IMR-90 (cell line): Measurements from ENCODE around the gene RPTOR. TPM values are rescaled to one million over a fixed set of nuclear protein-coding genes. Genes with fewer than 3 reads are reported as not detected.
A peak's percentile ranks its signal among the peaks of the same experiment; 100 is the strongest.

ENCODE experiments used
- ATAC-seq: fragments of 200-7000 bp; cut with Tn5 transposase; 2 replicates; pipeline ENCODE4 v1.9.1; 2020; ENCODE audit warnings: low read depth, mild to moderate bottlenecking, moderate library complexity
- BruUV-seq: library from RNA; stranded (reverse); fragments of 400-500 nt; replicated peaks from 2 replicates; lab custom pipeline; 2021; lab: Mats Ljungman, UMichigan
- CTCF ChIA-PET: fragments of 300-600 bp; formaldehyde crosslinking; extraction: SDS; loops from one replicate; lab custom pipeline; 2021; ENCODE audit warnings: antibody characterized with exemption; lab: Yijun Ruan, JAX
- POLR2A ChIA-PET: fragments of 300-600 bp; sonication (Branson Sonifier 250); formaldehyde crosslinking; loops from one replicate; lab custom pipeline; 2022; ENCODE audit warnings: antibody characterized with exemption; ENCODE audit not compliant: unreplicated experiment; lab: Charles Lee
- DNase-seq: peaks from one replicate; pipeline ENCODE4 v3.0.0; 2013
- H2AFZ ChIP-seq: replicated peaks from 2 replicates; pipeline ENCODE3; 2013; ENCODE audit warnings: low read length, mild to moderate bottlenecking; ENCODE audit not compliant: poor library complexity
- H2AK5ac ChIP-seq: 2 replicates; pipeline ENCODE4 v1.6.1; 2013; ENCODE audit warnings: low read depth, low read length, inconsistent platforms
- H2AK9ac ChIP-seq: replicated peaks from 2 replicates; pipeline ENCODE3; 2013; ENCODE audit warnings: mild to moderate bottlenecking, low read depth, low read length, moderate library complexity; ENCODE audit not compliant: poor library complexity
- H2BK120ac ChIP-seq: 2 replicates; pipeline ENCODE4 v1.6.1; 2013; ENCODE audit warnings: low read depth, low read length, inconsistent platforms
- H2BK15ac ChIP-seq: 3 replicates; pipeline ENCODE4 v1.6.1; 2013; ENCODE audit warnings: low read depth, low read length, inconsistent platforms
- H2BK20ac ChIP-seq: 2 replicates; pipeline ENCODE4 v1.6.1; 2013; ENCODE audit warnings: low read depth, mild to moderate bottlenecking, inconsistent platforms, low read length, moderate library complexity
- H2BK5ac ChIP-seq: 2 replicates; pipeline ENCODE4 v1.6.1; 2013; ENCODE audit warnings: mild to moderate bottlenecking, low read depth, low read length, inconsistent platforms; ENCODE audit not compliant: poor library complexity, severe bottlenecking
- H3K14ac ChIP-seq: replicated peaks from 2 replicates; pipeline ENCODE4 v1.6.1; 2013; ENCODE audit warnings: low read depth, low read length, inconsistent platforms
- H3K18ac ChIP-seq: 2 replicates; pipeline ENCODE4 v1.6.1; 2013; ENCODE audit warnings: low read depth, low read length, control low read depth
- H3K23ac ChIP-seq: 2 replicates; pipeline ENCODE4 v1.6.1; 2013; ENCODE audit warnings: low read depth, low read length, inconsistent platforms
- H3K27ac ChIP-seq: 2 replicates; pipeline ENCODE4 v1.5.1; 2013; ENCODE audit warnings: mild to moderate bottlenecking, control low read depth, low read length; ENCODE audit not compliant: insufficient read depth
- H3K27me3 ChIP-seq: 2 replicates; pipeline ENCODE4 v1.6.1; 2013; ENCODE audit warnings: low read length; ENCODE audit not compliant: control insufficient read depth, insufficient read depth
- H3K36me3 ChIP-seq: 2 replicates; pipeline ENCODE4 v1.6.1; 2013; ENCODE audit warnings: low read length, mixed read lengths; ENCODE audit not compliant: control insufficient read depth, insufficient read depth
- H3K4ac ChIP-seq: 2 replicates; pipeline ENCODE4 v1.6.1; 2013; ENCODE audit warnings: low read depth, low read length, inconsistent platforms
- H3K4me1 ChIP-seq: 2 replicates; pipeline ENCODE4 v1.6.1; 2013; ENCODE audit warnings: low read length, mixed read lengths; ENCODE audit not compliant: control insufficient read depth, insufficient read depth
- H3K4me2 ChIP-seq: 2 replicates; pipeline ENCODE4 v1.6.1; 2013; ENCODE audit warnings: low read depth, mild to moderate bottlenecking, control low read depth, low read length, moderate library complexity
- H3K4me3 ChIP-seq: 2 replicates; pipeline ENCODE4 v1.5.1; 2013; ENCODE audit warnings: low read depth, mild to moderate bottlenecking, control low read depth, low read length, moderate library complexity; ENCODE audit not compliant: insufficient read depth
- H3K56ac ChIP-seq: 2 replicates; pipeline ENCODE4 v1.6.1; 2013; ENCODE audit warnings: low read length, inconsistent platforms; ENCODE audit not compliant: insufficient read depth; ENCODE audit errors: extremely low read depth
- H3K79me1 ChIP-seq, 2 experiments: 2 replicates each; pipeline ENCODE4 v1.6.1; 2013; ENCODE audit warnings: low read length in 2 of 2, inconsistent platforms in 1 of 2, low read depth in 1 of 2
- H3K9ac ChIP-seq: 2 replicates; pipeline ENCODE4 v1.6.1; 2013; ENCODE audit warnings: low read depth, low read length, control low read depth
- H3K9me1 ChIP-seq: 2 replicates; pipeline ENCODE4 v1.6.1; 2013; ENCODE audit warnings: low read length, inconsistent platforms; ENCODE audit not compliant: insufficient read depth
- H3K9me3 ChIP-seq: 2 replicates; pipeline ENCODE4 v1.6.1; 2013; ENCODE audit warnings: low read length; ENCODE audit not compliant: control insufficient read depth, insufficient read depth
- H4K20me1 ChIP-seq: 2 replicates; pipeline ENCODE4 v1.6.1; 2013; ENCODE audit warnings: low read length, inconsistent platforms; ENCODE audit not compliant: insufficient read depth
- H4K5ac ChIP-seq: 2 replicates; pipeline ENCODE4 v1.6.1; 2013; ENCODE audit warnings: mild to moderate bottlenecking, low read depth, low read length, control low read depth
- H4K8ac ChIP-seq, 2 experiments: 2 replicates each; pipeline ENCODE4 v1.6.1; 2013; ENCODE audit warnings: low read depth in 2 of 2, low read length in 2 of 2, control low read depth in 1 of 2, inconsistent platforms in 1 of 2
- H4K91ac ChIP-seq: 2 replicates; pipeline ENCODE4 v1.6.1; 2013; ENCODE audit warnings: low read depth, low read length, inconsistent platforms; ENCODE audit not compliant: insufficient read depth
- BHLHE40 ChIP-seq: fragments of 150-350 bp; IDR thresholded peaks from 2 replicates; pipeline ENCODE4 v1.6.1; 2016; ENCODE audit warnings: mild to moderate bottlenecking, low read depth, low read length
- CEBPB ChIP-seq: IDR thresholded peaks from 2 replicates; pipeline ENCODE4 v1.6.1; 2012; ENCODE audit warnings: low read depth, low read length, improper control_type of control experiment
- CHD1 ChIP-seq: IDR thresholded peaks from 2 replicates; pipeline ENCODE4 v1.6.1; 2012; ENCODE audit warnings: low read depth, low read length, improper control_type of control experiment
- CTCF ChIP-seq: conservative IDR thresholded peaks from 2 replicates; pipeline ENCODE4 v1.5.1; 2012; ENCODE audit warnings: mild to moderate bottlenecking, low read depth, low read length, improper control_type of control experiment
- ELK1 ChIP-seq: fragments of 150-350 bp; IDR thresholded peaks from 2 replicates; pipeline ENCODE4 v1.6.1; 2016; ENCODE audit warnings: low read depth, mild to moderate bottlenecking, low read length, moderate library complexity, borderline replicate concordance
- FOS ChIP-seq: fragments of 150-350 bp; IDR thresholded peaks from 2 replicates; pipeline ENCODE4 v1.6.1; 2016; ENCODE audit warnings: low read depth, low read length
- MAFK ChIP-seq: IDR thresholded peaks from 2 replicates; pipeline ENCODE4 v1.6.1; 2012; ENCODE audit warnings: low read depth, low read length, improper control_type of control experiment
- MAZ ChIP-seq: IDR thresholded peaks from 2 replicates; pipeline ENCODE4 v1.6.1; 2012; ENCODE audit warnings: low read depth, mild to moderate bottlenecking, low read length, improper control_type of control experiment, moderate library complexity, borderline replicate concordance
- MXI1 ChIP-seq: IDR thresholded peaks from 2 replicates; pipeline ENCODE4 v1.6.1; 2012; ENCODE audit warnings: low read depth, mild to moderate bottlenecking, low read length, moderate library complexity, borderline replicate concordance
- NFE2L2 ChIP-seq: fragments of 150-350 bp; IDR thresholded peaks from 2 replicates; pipeline ENCODE4 v1.6.1; 2016; ENCODE audit warnings: low read depth, mild to moderate bottlenecking, low read length
- POLR2A ChIP-seq: IDR thresholded peaks from 2 replicates; pipeline ENCODE4 v1.6.1; 2012; ENCODE audit warnings: mild to moderate bottlenecking, low read depth, low read length
- RAD21 ChIP-seq: IDR thresholded peaks from 2 replicates; pipeline ENCODE4 v1.6.1; 2012; ENCODE audit warnings: low read length, improper control_type of control experiment
- RCOR1 ChIP-seq: IDR thresholded peaks from 2 replicates; pipeline ENCODE4 v1.6.1; 2012; ENCODE audit warnings: mild to moderate bottlenecking, low read length, improper control_type of control experiment; ENCODE audit not compliant: insufficient replicate concordance
- RFX5 ChIP-seq: IDR thresholded peaks from 2 replicates; pipeline ENCODE4 v1.8.0; 2012; ENCODE audit warnings: low read depth, mild to moderate bottlenecking, low read length, moderate library complexity
- SMC3 ChIP-seq: fragments of 150-350 bp; IDR thresholded peaks from 2 replicates; pipeline ENCODE4 v1.6.1; 2016; ENCODE audit warnings: low read depth, mild to moderate bottlenecking, antibody characterized with exemption, low read length, moderate library complexity
- WGBS, 2 experiments: methylation state at CpG; one replicate each; pipeline versions ENCODE4 v1.1.5 to v1.1.7; 2013; ENCODE audit warnings: missing lambda C conversion rate in 2 of 2; ENCODE audit not compliant: insufficient read length in 1 of 2; ENCODE audit errors: extremely low coverage in 2 of 2; 5-methylcytosine and 5-hydroxymethylcytosine counted together
- dilution Hi-C: fragments of 300-500 bp; cut with HindIII; formaldehyde crosslinking; loops from one replicate; pipeline ENCODE4 v1.14.3; 2018; ENCODE audit warnings: low sequenced_read_pairs; ENCODE audit not compliant: unreplicated experiment
- in situ Hi-C: fragments of 300-500 bp; cut with MboI; formaldehyde crosslinking; loops from 3 replicates; pipeline ENCODE4 v1.14.3; 2019; ENCODE audit warnings: low sequenced_read_pairs, inconsistent platforms, mixed read lengths
- intact Hi-C: fragments of 100-400 bp; cut with micrococcal nuclease; formaldehyde crosslinking; loops from 2 replicates; pipeline ENCODE4 v1.10.0; 2022
- polyA plus RNA-seq, 3 experiments: library from polyadenylated mRNA; depleted of rRNA; stranded (reverse); fragments of >200 nt; gene quantifications; 2 replicates each; pipeline ENCODE4 v1.2.3, GENCODE V29; 2012; ENCODE audit warnings: low replicate concordance in 1 of 3
- total RNA-seq: library from RNA; depleted of rRNA; stranded (reverse); fragments of >200 nt; gene quantifications from 2 replicates; pipeline ENCODE4 v1.2.3, GENCODE V29; 2012

RPTOR gene
- total and polyA plus RNA-seq, 2 of the 4 experiments (the other 2 are of a cell fraction), result 10.8 to 14.7 TPM

- Histone ChIP-seq H2BK20ac (peak overlapping the region; percentile 17; the same call in 1 of the 2 replicates), H2AFZ (peak overlapping the region; percentile 18), H2AK9ac (no peak overlapping the region), H3K14ac (peak overlapping the region; percentile 44; the same call in 1 of the 2 replicates), H2BK15ac (peak overlapping the region; percentile 15; the same call in 2 of the 3 replicates), H2AK5ac (peak overlapping the region; percentile 41), H3K79me1 (peaks cover 19 to 54% of the 10 kb centered on the region in 2 experiments), H4K5ac (peak overlapping the region; percentile 10; the same call in 1 of the 2 replicates), H3K9ac (no peak overlapping the region), H3K9me3 (no peaks in the 10 kb centered on the region), H3K4me3 (no peak overlapping the region), H3K56ac (no peak overlapping the region), H2BK5ac (peak overlapping the region; percentile 7), H3K4me1 (peaks cover 9% of the 10 kb centered on the region), H3K23ac (peak overlapping the region; percentile 28; the same call in 1 of the 2 replicates), H3K4me2 (no peak overlapping the region), H3K27ac (no peak overlapping the region), H3K36me3 (peaks cover 3% of the 10 kb centered on the region), H4K20me1 (no peaks in the 10 kb centered on the region), H3K9me1 (peaks cover 8% of the 10 kb centered on the region), H2BK120ac (peak overlapping the region; percentile 3; the same call in 1 of the 2 replicates), H4K8ac (peak overlapping the region in 1 of 2 experiments; percentile 35; a peak in 1 of 4 replicates), H4K91ac (peak overlapping the region; percentile 52; the same call in 1 of the 2 replicates), H3K27me3 (no peaks in the 10 kb centered on the region), H3K4ac (peak overlapping the region; percentile 50), H3K18ac (no peak overlapping the region)
- ATAC-seq (no peak), DNase-seq (no peak)
- ChIA-PET CTCF (no interaction called here), POLR2A (no interaction called here)
- in situ Hi-C loops (no loop called here), dilution Hi-C loops (no loop called here), intact Hi-C loops (no loop called here)
- TF ChIP-seq MAFK, result no peak
- TF ChIP-seq RFX5, result no peak
- TF ChIP-seq BHLHE40, result no peak
- no peak for TF ChIP-seq ELK1
- TF ChIP-seq SMC3, result no peak
- no peak for TF ChIP-seq CHD1
- TF ChIP-seq FOS, result no peak
- no peak for TF ChIP-seq NFE2L2
- no peak for TF ChIP-seq RCOR1
- no peak for TF ChIP-seq MXI1
- no peak for TF ChIP-seq CEBPB
- TF ChIP-seq RAD21, result no peak
- TF ChIP-seq CTCF, result no peak
- TF ChIP-seq MAZ, result no peak
- TF ChIP-seq POLR2A, result no peak
- BruUV-seq, result no TSS peak
- 54% methylated on average over 5 of the region's 23 CpGs; no CpG with 5 or more reads in 1 of the 2 experiments for WGBS, 2 experiments
Observed at GRCh38 chr17:80819422-80820164, 275.0 kb downstream of the RPTOR start.
